Erythroblast (primary cell): ENCODE data around the gene GABBR2.

ENCODE experiments used
- DNase-seq, 2 experiments: peaks; one replicate each; lab custom pipeline; 2025; lab: John Stamatoyannopoulos, UW
- GATA1 ChIP-seq: IDR thresholded peaks from 2 replicates; pipeline ENCODE4 v1.6.1; 2011; ENCODE audit warnings: low read depth, mild to moderate bottlenecking, control low read depth, low read length, moderate library complexity
- POLR2A ChIP-seq: IDR thresholded peaks from 2 replicates; pipeline ENCODE4 v1.6.1; 2011; ENCODE audit warnings: mild to moderate bottlenecking, low read length

The GABBR2 gene

GRCh38 chr9:98429613-98430012 is 279.1 kb downstream of the GABBR2 start:
- no peak for TF ChIP-seq GATA1
- no peak for TF ChIP-seq POLR2A
- DNase-seq = no peak

GRCh38 chr9:98428454-98428853 is 280.3 kb downstream of the GABBR2 start:
- DNase-seq = no peak
- TF ChIP-seq POLR2A (no peak), GATA1 (no peak)

GRCh38 chr9:98427491-98427890 is 281.2 kb downstream of the GABBR2 start:
- no peak for DNase-seq
- TF ChIP-seq GATA1 = no peak
- TF ChIP-seq POLR2A = no peak

GRCh38 chr9:98425079-98425478 is 283.7 kb downstream of the GABBR2 start:
- DNase-seq = no peak
- TF ChIP-seq POLR2A (no peak), GATA1 (no peak)

GRCh38 chr9:98419260-98419603 is 289.5 kb downstream of the GABBR2 start:
- TF ChIP-seq POLR2A (no peak), GATA1 (no peak)
- no peak for DNase-seq

GRCh38 chr9:98418578-98419259 is 290.0 kb downstream of the GABBR2 start:
- DNase-seq = no peak

GRCh38 chr9:98416294-98417248 is 292.2 kb downstream of the GABBR2 start:
- no peak for TF ChIP-seq POLR2A
- no peak for TF ChIP-seq GATA1
- DNase-seq = no peak

More at GRCh38 chr9:98418578-98419259, 290.0 kb downstream of the GABBR2 start:
- TF ChIP-seq POLR2A = no peak
- no peak for TF ChIP-seq GATA1

GRCh38 chr9:98415782-98416181 is 293.0 kb downstream of the GABBR2 start:
- no peak for DNase-seq
- TF ChIP-seq GATA1 = no peak
- no peak for TF ChIP-seq POLR2A

- TF ChIP-seq POLR2A (no peak), GATA1 (no peak)
Measured at GRCh38 chr9:98413084-98413483, 295.7 kb downstream of the GABBR2 start.

GRCh38 chr9:98412101-98412842 is 296.5 kb downstream of the GABBR2 start:
- no peak for DNase-seq
- TF ChIP-seq POLR2A = no peak
- no peak for TF ChIP-seq GATA1

More at GRCh38 chr9:98413084-98413483, 295.7 kb downstream of the GABBR2 start:
- DNase-seq = no peak

GRCh38 chr9:98410185-98410697 is 298.5 kb downstream of the GABBR2 start:
- DNase-seq = no peak
- no peak for TF ChIP-seq POLR2A
- TF ChIP-seq GATA1 = no peak

GRCh38 chr9:98409719-98410118 is 299.0 kb downstream of the GABBR2 start:
- DNase-seq = no peak
- no peak for TF ChIP-seq GATA1
- TF ChIP-seq POLR2A = no peak

GRCh38 chr9:98406469-98406868 is 302.3 kb downstream of the GABBR2 start:
- no peak for DNase-seq
- TF ChIP-seq POLR2A (no peak), GATA1 (no peak)
